NCI-H187 (cell line): ENCODE results near the gene RAB11FIP2.

Experiments
- DNase-seq, 2 experiments: peaks; one replicate each; lab custom pipeline; 2025; lab: John Stamatoyannopoulos, UW

The RAB11FIP2 gene

DNA sequence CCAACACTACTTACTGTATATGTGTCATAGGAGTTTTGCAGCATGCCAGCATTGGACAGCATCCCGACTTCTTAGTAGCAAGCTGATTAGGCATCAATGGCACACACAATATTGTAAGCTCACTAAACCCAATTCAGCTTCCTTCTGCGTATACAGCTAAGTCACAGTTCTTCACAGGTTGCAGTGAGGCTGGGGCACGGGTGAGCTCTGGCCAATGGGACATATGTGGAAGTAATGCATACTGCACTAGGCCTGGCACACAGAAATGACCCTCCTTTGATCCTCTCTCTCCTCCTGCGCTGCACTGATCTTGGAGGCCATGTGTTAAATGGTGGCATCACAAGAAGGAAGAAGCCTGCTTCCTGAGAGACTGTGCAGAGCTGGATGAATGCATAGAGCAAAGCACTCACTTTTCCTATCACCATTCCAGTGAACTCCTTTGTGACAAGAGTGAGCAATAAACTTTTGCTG is 11.9 kb downstream of the RAB11FIP2 start:
- DNase-seq, result no peak

DNA sequence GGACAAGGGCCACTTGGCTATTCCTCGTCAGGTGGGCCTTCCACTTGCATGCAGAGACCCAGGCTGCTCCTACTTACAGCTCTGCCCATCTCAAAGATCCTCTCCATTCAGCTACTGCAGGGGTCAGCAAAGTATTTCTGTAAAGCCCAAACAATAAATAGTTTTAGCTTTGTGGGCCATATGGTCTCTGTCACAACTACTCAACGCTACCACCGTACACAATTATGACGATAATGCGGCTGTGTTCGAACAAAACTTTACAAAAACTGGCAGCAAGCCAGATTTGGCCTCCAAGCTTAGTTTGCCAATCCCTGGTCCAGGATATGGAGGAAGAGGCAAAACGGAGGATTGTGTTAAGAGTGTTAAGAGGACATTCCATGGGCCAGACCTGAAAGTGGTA is 12.8 kb downstream of the RAB11FIP2 start:
- DNase-seq, result no peak

- no peak for DNase-seq
These were observed 14.2 kb downstream of the RAB11FIP2 start for GRCh38 chr10:118032564-118032963.

GRCh38 chr10:118031351-118032075 is 15.2 kb downstream of the RAB11FIP2 start:
- no peak for DNase-seq

- DNase-seq, result no peak
These were observed 18.1 kb downstream of the RAB11FIP2 start for GRCh38 chr10:118028619-118029018.

DNA sequence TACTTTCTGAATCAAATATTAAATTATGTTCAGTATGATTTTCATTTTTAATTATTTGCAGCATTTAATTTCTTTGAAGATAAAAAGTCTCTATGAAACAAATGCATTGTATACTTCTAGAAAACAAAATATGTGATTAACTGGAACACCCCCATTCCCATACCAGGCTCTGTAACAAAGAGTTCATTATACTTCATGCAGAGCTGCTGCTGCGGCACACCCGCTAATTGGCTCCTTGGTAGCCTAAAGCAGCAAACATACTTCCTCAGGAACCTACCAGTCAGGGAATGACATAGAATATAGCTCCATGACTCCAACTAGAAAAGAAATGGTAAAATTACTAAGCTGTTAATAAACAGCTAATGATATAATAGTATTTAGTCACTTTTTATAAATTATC is 19.3 kb downstream of the RAB11FIP2 start:
- DNase-seq, result no peak

GRCh38 chr10:118026936-118027335 is 19.8 kb downstream of the RAB11FIP2 start:
- DNase-seq, result no peak

DNA sequence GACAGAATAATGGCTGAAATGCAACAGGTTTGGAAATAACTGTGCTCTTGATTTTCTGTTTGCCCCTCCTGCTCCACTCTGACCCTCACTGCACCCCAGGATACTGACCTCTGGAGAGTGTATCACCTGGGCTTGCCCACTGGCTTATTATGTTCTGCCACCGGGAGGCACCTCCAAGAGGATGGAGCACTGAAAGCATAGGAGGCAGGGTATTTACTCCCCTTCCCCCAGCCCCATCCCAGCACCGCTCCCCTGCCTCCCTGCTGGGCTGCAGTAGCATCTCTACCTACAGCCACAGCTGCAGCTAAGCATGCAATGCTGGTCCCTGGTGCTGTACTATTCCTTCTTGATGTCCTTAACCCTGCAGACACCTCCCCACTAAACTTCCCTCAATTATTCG is 26.4 kb downstream of the RAB11FIP2 start:
- DNase-seq, result no peak

GRCh38 chr10:118017850-118018249 is 28.9 kb downstream of the RAB11FIP2 start:
- no peak for DNase-seq

DNA sequence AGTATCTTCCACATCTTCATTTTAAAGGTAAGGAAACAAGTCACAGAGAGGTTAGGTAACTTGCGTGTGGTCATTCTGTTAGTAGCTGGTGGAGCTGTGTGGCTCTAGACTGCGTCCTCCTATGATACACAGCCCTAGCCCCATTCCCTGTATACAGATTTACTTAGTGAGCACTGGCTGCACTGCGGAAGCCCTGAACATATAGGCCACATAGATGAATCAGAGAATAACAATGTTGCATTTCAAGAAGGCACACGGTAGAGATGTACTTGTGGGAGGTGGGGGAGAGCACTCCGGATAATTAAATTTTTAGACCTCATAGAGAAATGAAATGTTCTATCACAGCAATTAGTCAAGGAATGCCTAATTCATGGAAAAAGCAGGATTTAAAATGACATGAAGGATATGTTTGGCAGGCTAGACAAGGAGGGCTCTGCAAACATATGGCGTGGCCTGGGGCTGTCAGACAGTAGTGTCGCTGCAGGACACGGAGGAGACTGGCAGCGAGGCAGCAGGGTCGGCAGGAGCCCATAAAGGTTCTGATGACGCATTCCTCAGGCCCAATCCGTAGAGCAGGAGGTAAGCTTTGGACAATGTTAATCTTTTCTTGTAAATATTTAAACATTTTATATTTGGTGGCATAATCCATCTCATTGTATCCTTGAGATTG is 29.5 kb downstream of the RAB11FIP2 start:
- no peak for DNase-seq

GRCh38 chr10:118012952-118013525 is 33.7 kb downstream of the RAB11FIP2 start:
- no peak for DNase-seq

- DNase-seq, result no peak
These were observed 39.0 kb downstream of the RAB11FIP2 start for GRCh38 chr10:118007773-118008172.

- DNase-seq, result no peak
These were observed 43.6 kb downstream of the RAB11FIP2 start for GRCh38 chr10:118003126-118003525.

- DNase-seq, result no peak
These were observed 44.2 kb downstream of the RAB11FIP2 start for GRCh38 chr10:118002581-118002980.

DNA sequence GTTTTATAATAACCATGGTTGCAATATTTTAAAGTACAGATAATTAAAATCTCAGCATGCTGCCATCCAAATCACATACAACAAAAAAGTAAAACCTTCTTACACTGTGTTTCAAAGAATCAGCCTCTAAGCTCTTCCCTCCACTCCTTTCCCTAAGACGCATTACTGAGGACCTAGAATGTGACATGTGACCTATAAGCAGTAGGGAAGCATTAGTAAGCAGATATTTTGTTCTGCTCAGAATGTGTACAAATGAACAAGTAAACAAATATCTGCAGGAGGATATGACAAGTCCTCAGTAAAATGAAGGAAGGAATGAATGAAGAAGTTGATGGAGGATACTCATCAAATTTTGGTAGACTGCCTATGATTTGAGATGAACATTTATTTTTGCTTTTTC is 49.1 kb downstream of the RAB11FIP2 start:
- DNase-seq, result no peak

- no peak for DNase-seq
These were observed 50.0 kb downstream of the RAB11FIP2 start for GRCh38 chr10:117996709-117997108.

DNA sequence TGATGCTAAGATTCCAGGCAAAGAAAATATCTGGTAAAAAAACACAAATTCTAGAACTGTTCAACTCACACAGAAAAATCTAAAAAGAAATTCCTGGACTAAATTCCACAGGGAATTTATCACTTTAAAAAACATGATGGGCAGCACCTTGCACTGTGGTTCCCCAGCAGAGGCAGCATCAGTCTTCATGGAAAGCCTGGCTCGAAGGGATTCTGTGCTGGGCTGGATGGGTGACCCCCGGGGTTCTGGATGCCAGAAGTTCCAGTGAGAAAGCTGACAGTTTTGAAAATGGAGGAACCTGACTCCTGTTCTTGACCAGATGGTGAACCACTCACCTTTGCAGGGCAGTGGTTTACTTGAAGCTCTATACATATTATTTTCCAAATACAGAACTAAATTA is 52.0 kb downstream of the RAB11FIP2 start:
- DNase-seq, result no peak

GRCh38 chr10:117993166-117993565 is 53.6 kb downstream of the RAB11FIP2 start:
- DNase-seq, result no peak

GRCh38 chr10:117991701-117992100 is 55.0 kb downstream of the RAB11FIP2 start:
- no peak for DNase-seq

DNA sequence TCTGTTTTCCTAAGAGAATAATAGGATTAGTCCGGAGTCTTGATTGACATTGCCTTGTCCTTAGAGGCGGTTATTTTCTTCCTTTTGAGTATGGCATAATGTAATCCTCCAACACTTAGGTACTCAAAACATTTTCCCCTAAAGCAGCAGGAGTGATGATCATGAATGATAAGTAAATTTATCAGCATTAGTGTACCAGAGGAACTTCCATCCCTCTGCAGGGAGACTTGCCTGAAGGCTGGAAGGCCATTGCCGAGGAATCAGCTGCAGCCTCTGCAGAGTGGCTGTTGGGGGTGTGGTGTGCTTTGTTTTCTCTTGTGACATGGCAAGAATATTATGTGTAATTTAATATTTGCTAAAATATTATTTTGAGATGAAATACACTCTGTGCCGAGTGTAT is 56.8 kb downstream of the RAB11FIP2 start:
- DNase-seq, result no peak

GRCh38 chr10:117988814-117989213 is 57.9 kb downstream of the RAB11FIP2 start:
- no peak for DNase-seq

- no peak for DNase-seq
These were observed 59.4 kb downstream of the RAB11FIP2 start for GRCh38 chr10:117987244-117987909.

- no peak for DNase-seq
These were observed 62.8 kb downstream of the RAB11FIP2 start for GRCh38 chr10:117983961-117984360.
